Right atrium auricular region (tissue), 2 donors: ENCODE results near the gene PI3. TPM values are rescaled to one million over a fixed set of nuclear protein-coding genes. Genes with fewer than 3 reads are reported as not detected.

Experiments used
- DNase-seq: peaks from one replicate; pipeline ENCODE4 v3.0.0-alpha.2; 2019; ENCODE audit warnings: low spot score
- H3K27ac ChIP-seq, 2 donors: fragments of 200-600 bp; sonication (generic); 1 replicate in 1 of 2; 2 replicates in 1 of 2; pipeline ENCODE4 v1.5.1; 2016 to 2019
- H3K27me3 ChIP-seq, 2 donors: fragments of 200-600 bp; sonication (generic); one replicate each; pipeline versions ENCODE4 v1.5.1 to v1.6.0; 2017 to 2019
- H3K36me3 ChIP-seq: fragments of 200-600 bp; sonication (generic); one replicate; pipeline ENCODE4 v1.5.1; 2016
- H3K4me1 ChIP-seq, 2 donors: fragments of 200-600 bp; sonication (generic); one replicate each; pipeline versions ENCODE4 v1.5.1 to v1.6.0; 2017 to 2019
- H3K4me3 ChIP-seq, 2 donors: fragments of 200-600 bp; sonication (generic); 1 replicate in 1 of 2; 2 replicates in 1 of 2; pipeline ENCODE4 v1.5.1; 2017 to 2019; ENCODE audit warnings: mild to moderate bottlenecking in 1 of 2, moderate library complexity in 1 of 2
- H3K9me3 ChIP-seq, 2 donors: fragments of 200-600 bp; sonication (generic); one replicate each; pipeline ENCODE4 v1.5.1; 2019
- CTCF ChIP-seq, 2 donors: fragments of 200-600 bp; sonication (generic); IDR thresholded peaks; one replicate each; pipeline ENCODE4 v1.5.1; 2019; ENCODE audit warnings: antibody characterized with exemption in 2 of 2
- total RNA-seq, 2 donors: library from RNA; depleted of rRNA; stranded (reverse); fragments of >200 nt; gene quantifications; one replicate each; pipeline ENCODE4 v1.1.0, GENCODE V29; 2016

The PI3 gene
- total RNA-seq, 2 donors from 2014 or later, result not detected

GRCh38 chr20:45156713-45157112 is 18.0 kb upstream of the PI3 start:
- no peak overlapping the region for H3K27ac ChIP-seq
- H3K4me3 ChIP-seq, result no peak overlapping the region
- TF ChIP-seq CTCF (IDR thresholded peaks at IDR 0.05), result no peak

GRCh38 chr20:45157962-45158361 is 16.7 kb upstream of the PI3 start:
- Histone ChIP-seq H3K36me3 (no peaks in the 10 kb centered on the region), H3K4me3 (no peak overlapping the region), H3K4me1 (no peaks in the 10 kb centered on the region), H3K9me3 (peaks cover 0 to 18% of the 10 kb centered on the region in 2 donors), H3K27me3 (no peaks in the 10 kb centered on the region), H3K27ac (no peak overlapping the region)
- DNase-seq, result no peak
- TF ChIP-seq CTCF (IDR thresholded peaks at IDR 0.05), result no peak

More at GRCh38 chr20:45156713-45157112, 18.0 kb upstream of the PI3 start:
- Histone ChIP-seq H3K4me1 (no peaks in the 10 kb centered on the region), H3K36me3 (no peaks in the 10 kb centered on the region), H3K27me3 (no peaks in the 10 kb centered on the region), H3K9me3 (peaks cover 0 to 18% of the 10 kb centered on the region in 2 donors)
- no peak for DNase-seq

GRCh38 chr20:45163083-45163803 is 11.5 kb upstream of the PI3 start:
- DNase-seq, result no peak
- Histone ChIP-seq H3K9me3 (peaks cover 0 to 27% of the 10 kb centered on the region in 2 donors), H3K27ac (no peak overlapping the region), H3K4me3 (no peak overlapping the region), H3K4me1 (no peaks in the 10 kb centered on the region), H3K36me3 (no peaks in the 10 kb centered on the region), H3K27me3 (no peaks in the 10 kb centered on the region)
- TF ChIP-seq CTCF (IDR thresholded peaks at IDR 0.05), result no peak

GRCh38 chr20:45164906-45165305 is 9.8 kb upstream of the PI3 start:
- no peaks in the 10 kb centered on the region for H3K27me3 ChIP-seq
- H3K27ac ChIP-seq, result no peak overlapping the region
- H3K4me3 ChIP-seq, result no peak overlapping the region
- no peak for DNase-seq
- H3K4me1 ChIP-seq, result no peaks in the 10 kb centered on the region
- no peaks in the 10 kb centered on the region for H3K36me3 ChIP-seq
- peaks cover 0 to 20% of the 10 kb centered on the region in 2 donors for H3K9me3 ChIP-seq
- no peak for TF ChIP-seq CTCF (IDR thresholded peaks at IDR 0.05)

GRCh38 chr20:45173522-45173921 is 1.2 kb upstream of the PI3 start:
- TF ChIP-seq CTCF (IDR thresholded peaks at IDR 0.05), result no peak
- H3K4me3 ChIP-seq, result no peak overlapping the region
- H3K27me3 ChIP-seq, result no peaks in the 10 kb centered on the region
- H3K4me1 ChIP-seq, result no peaks in the 10 kb centered on the region
- DNase-seq, result no peak
- no peak overlapping the region for H3K27ac ChIP-seq
- peaks cover 0 to 12% of the 10 kb centered on the region in 2 donors for H3K9me3 ChIP-seq
- H3K36me3 ChIP-seq, result no peaks in the 10 kb centered on the region
